IMR-90 (cell line): ENCODE data around the gene FRYL. TPM values are rescaled to one million over a fixed set of nuclear protein-coding genes. Genes with fewer than 3 reads are reported as not detected.

Source experiments
- ATAC-seq: fragments of 200-7000 bp; cut with Tn5 transposase; 2 replicates; pipeline ENCODE4 v1.9.1; 2020; ENCODE audit warnings: low read depth, mild to moderate bottlenecking, moderate library complexity
- BruUV-seq: library from RNA; stranded (reverse); fragments of 400-500 nt; replicated peaks from 2 replicates; lab custom pipeline; 2021; lab: Mats Ljungman, UMichigan
- CTCF ChIA-PET: fragments of 300-600 bp; formaldehyde crosslinking; extraction: SDS; loops from one replicate; lab custom pipeline; 2021; ENCODE audit warnings: antibody characterized with exemption; lab: Yijun Ruan, JAX
- POLR2A ChIA-PET: fragments of 300-600 bp; sonication (Branson Sonifier 250); formaldehyde crosslinking; loops from one replicate; lab custom pipeline; 2022; ENCODE audit warnings: antibody characterized with exemption; ENCODE audit not compliant: unreplicated experiment; lab: Charles Lee
- DNase-seq: peaks from one replicate; pipeline ENCODE4 v3.0.0; 2013
- H2AFZ ChIP-seq: replicated peaks from 2 replicates; pipeline ENCODE3; 2013; ENCODE audit warnings: low read length, mild to moderate bottlenecking; ENCODE audit not compliant: poor library complexity
- H2AK5ac ChIP-seq: 2 replicates; pipeline ENCODE4 v1.6.1; 2013; ENCODE audit warnings: low read depth, low read length, inconsistent platforms
- H2AK9ac ChIP-seq: replicated peaks from 2 replicates; pipeline ENCODE3; 2013; ENCODE audit warnings: mild to moderate bottlenecking, low read depth, low read length, moderate library complexity; ENCODE audit not compliant: poor library complexity
- H2BK120ac ChIP-seq: 2 replicates; pipeline ENCODE4 v1.6.1; 2013; ENCODE audit warnings: low read depth, low read length, inconsistent platforms
- H2BK15ac ChIP-seq: 3 replicates; pipeline ENCODE4 v1.6.1; 2013; ENCODE audit warnings: low read depth, low read length, inconsistent platforms
- H2BK20ac ChIP-seq: 2 replicates; pipeline ENCODE4 v1.6.1; 2013; ENCODE audit warnings: low read depth, mild to moderate bottlenecking, inconsistent platforms, low read length, moderate library complexity
- H2BK5ac ChIP-seq: 2 replicates; pipeline ENCODE4 v1.6.1; 2013; ENCODE audit warnings: mild to moderate bottlenecking, low read depth, low read length, inconsistent platforms; ENCODE audit not compliant: poor library complexity, severe bottlenecking
- H3K14ac ChIP-seq: replicated peaks from 2 replicates; pipeline ENCODE4 v1.6.1; 2013; ENCODE audit warnings: low read depth, low read length, inconsistent platforms
- H3K18ac ChIP-seq: 2 replicates; pipeline ENCODE4 v1.6.1; 2013; ENCODE audit warnings: low read depth, low read length, control low read depth
- H3K23ac ChIP-seq: 2 replicates; pipeline ENCODE4 v1.6.1; 2013; ENCODE audit warnings: low read depth, low read length, inconsistent platforms
- H3K27ac ChIP-seq: 2 replicates; pipeline ENCODE4 v1.5.1; 2013; ENCODE audit warnings: mild to moderate bottlenecking, control low read depth, low read length; ENCODE audit not compliant: insufficient read depth
- H3K27me3 ChIP-seq: 2 replicates; pipeline ENCODE4 v1.6.1; 2013; ENCODE audit warnings: low read length; ENCODE audit not compliant: control insufficient read depth, insufficient read depth
- H3K36me3 ChIP-seq: 2 replicates; pipeline ENCODE4 v1.6.1; 2013; ENCODE audit warnings: low read length, mixed read lengths; ENCODE audit not compliant: control insufficient read depth, insufficient read depth
- H3K4ac ChIP-seq: 2 replicates; pipeline ENCODE4 v1.6.1; 2013; ENCODE audit warnings: low read depth, low read length, inconsistent platforms
- H3K4me1 ChIP-seq: 2 replicates; pipeline ENCODE4 v1.6.1; 2013; ENCODE audit warnings: low read length, mixed read lengths; ENCODE audit not compliant: control insufficient read depth, insufficient read depth
- H3K4me2 ChIP-seq: 2 replicates; pipeline ENCODE4 v1.6.1; 2013; ENCODE audit warnings: low read depth, mild to moderate bottlenecking, control low read depth, low read length, moderate library complexity
- H3K4me3 ChIP-seq: 2 replicates; pipeline ENCODE4 v1.5.1; 2013; ENCODE audit warnings: low read depth, mild to moderate bottlenecking, control low read depth, low read length, moderate library complexity; ENCODE audit not compliant: insufficient read depth
- H3K56ac ChIP-seq: 2 replicates; pipeline ENCODE4 v1.6.1; 2013; ENCODE audit warnings: low read length, inconsistent platforms; ENCODE audit not compliant: insufficient read depth; ENCODE audit errors: extremely low read depth
- H3K79me1 ChIP-seq, 2 experiments: 2 replicates each; pipeline ENCODE4 v1.6.1; 2013; ENCODE audit warnings: low read length in 2 of 2, inconsistent platforms in 1 of 2, low read depth in 1 of 2
- H3K9ac ChIP-seq: 2 replicates; pipeline ENCODE4 v1.6.1; 2013; ENCODE audit warnings: low read depth, low read length, control low read depth
- H3K9me1 ChIP-seq: 2 replicates; pipeline ENCODE4 v1.6.1; 2013; ENCODE audit warnings: low read length, inconsistent platforms; ENCODE audit not compliant: insufficient read depth
- H3K9me3 ChIP-seq: 2 replicates; pipeline ENCODE4 v1.6.1; 2013; ENCODE audit warnings: low read length; ENCODE audit not compliant: control insufficient read depth, insufficient read depth
- H4K20me1 ChIP-seq: 2 replicates; pipeline ENCODE4 v1.6.1; 2013; ENCODE audit warnings: low read length, inconsistent platforms; ENCODE audit not compliant: insufficient read depth
- H4K5ac ChIP-seq: 2 replicates; pipeline ENCODE4 v1.6.1; 2013; ENCODE audit warnings: mild to moderate bottlenecking, low read depth, low read length, control low read depth
- H4K8ac ChIP-seq, 2 experiments: 2 replicates each; pipeline ENCODE4 v1.6.1; 2013; ENCODE audit warnings: low read depth in 2 of 2, low read length in 2 of 2, control low read depth in 1 of 2, inconsistent platforms in 1 of 2
- H4K91ac ChIP-seq: 2 replicates; pipeline ENCODE4 v1.6.1; 2013; ENCODE audit warnings: low read depth, low read length, inconsistent platforms; ENCODE audit not compliant: insufficient read depth
- BHLHE40 ChIP-seq: fragments of 150-350 bp; IDR thresholded peaks from 2 replicates; pipeline ENCODE4 v1.6.1; 2016; ENCODE audit warnings: mild to moderate bottlenecking, low read depth, low read length
- MAFK ChIP-seq: IDR thresholded peaks from 2 replicates; pipeline ENCODE4 v1.6.1; 2012; ENCODE audit warnings: low read depth, low read length, improper control_type of control experiment
- NFE2L2 ChIP-seq: fragments of 150-350 bp; IDR thresholded peaks from 2 replicates; pipeline ENCODE4 v1.6.1; 2016; ENCODE audit warnings: low read depth, mild to moderate bottlenecking, low read length
- POLR2A ChIP-seq: IDR thresholded peaks from 2 replicates; pipeline ENCODE4 v1.6.1; 2012; ENCODE audit warnings: mild to moderate bottlenecking, low read depth, low read length
- RFX5 ChIP-seq: IDR thresholded peaks from 2 replicates; pipeline ENCODE4 v1.8.0; 2012; ENCODE audit warnings: low read depth, mild to moderate bottlenecking, low read length, moderate library complexity
- WGBS, 2 experiments: methylation state at CpG; one replicate each; pipeline versions ENCODE4 v1.1.5 to v1.1.7; 2013; ENCODE audit warnings: missing lambda C conversion rate in 2 of 2; ENCODE audit not compliant: insufficient read length in 1 of 2; ENCODE audit errors: extremely low coverage in 2 of 2; 5-methylcytosine and 5-hydroxymethylcytosine counted together
- dilution Hi-C: fragments of 300-500 bp; cut with HindIII; formaldehyde crosslinking; loops from one replicate; pipeline ENCODE4 v1.14.3; 2018; ENCODE audit warnings: low sequenced_read_pairs; ENCODE audit not compliant: unreplicated experiment
- in situ Hi-C: fragments of 300-500 bp; cut with MboI; formaldehyde crosslinking; loops from 3 replicates; pipeline ENCODE4 v1.14.3; 2019; ENCODE audit warnings: low sequenced_read_pairs, inconsistent platforms, mixed read lengths
- intact Hi-C: fragments of 100-400 bp; cut with micrococcal nuclease; formaldehyde crosslinking; loops from 2 replicates; pipeline ENCODE4 v1.10.0; 2022
- polyA plus RNA-seq, 3 experiments: library from polyadenylated mRNA; depleted of rRNA; stranded (reverse); fragments of >200 nt; gene quantifications; 2 replicates each; pipeline ENCODE4 v1.2.3, GENCODE V29; 2012; ENCODE audit warnings: low replicate concordance in 1 of 3
- total RNA-seq: library from RNA; depleted of rRNA; stranded (reverse); fragments of >200 nt; gene quantifications from 2 replicates; pipeline ENCODE4 v1.2.3, GENCODE V29; 2012
- TF ChIP-seq, protein P1 (sequence below): conservative IDR thresholded peaks from 2 replicates; pipeline ENCODE4 v1.5.1; 2012; ENCODE audit warnings: mild to moderate bottlenecking, low read depth, low read length, improper control_type of control experiment
- TF ChIP-seq, protein P2 (sequence below): fragments of 150-350 bp; IDR thresholded peaks from 2 replicates; pipeline ENCODE4 v1.6.1; 2017; ENCODE audit warnings: mild to moderate bottlenecking, antibody characterized with exemption, low read length, low read depth

The FRYL gene
- total and polyA plus RNA-seq, 2 of the 4 experiments (the other 2 are of a cell fraction): 9.9 to 77.4 TPM

DNA sequence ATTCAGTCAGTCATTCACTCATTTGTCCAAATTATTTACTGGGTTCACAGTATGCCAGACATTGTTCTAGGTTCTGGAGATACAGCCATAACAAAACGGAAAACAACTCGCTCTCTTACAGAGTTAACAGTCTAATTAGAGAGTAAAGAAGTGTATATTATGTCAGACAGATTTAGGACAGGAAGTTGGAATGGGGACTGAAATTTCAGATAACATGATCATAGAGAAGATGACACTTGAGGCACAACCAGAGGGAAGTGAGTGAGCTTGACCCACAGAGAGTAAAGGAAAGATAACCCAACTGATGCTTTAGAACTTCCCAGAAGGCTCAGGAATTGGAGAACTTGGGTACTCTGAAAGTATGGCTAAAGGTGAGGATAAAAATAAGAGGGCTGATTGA, 150.6 kb downstream of the FRYL start:
- no peak for ATAC-seq
- Histone ChIP-seq H4K91ac (no peak overlapping the region), H3K4me1 (peaks cover 2% of the 10 kb centered on the region; the same call in 1 of the 2 replicates), H3K9ac (no peak overlapping the region), H3K23ac (no peak overlapping the region), H3K27ac (no peak overlapping the region), H3K56ac (no peak overlapping the region), H2AK9ac (no peak overlapping the region), H2BK20ac (no peak overlapping the region), H2BK120ac (no peak overlapping the region), H3K18ac (no peak overlapping the region), H3K27me3 (no peaks in the 10 kb centered on the region), H3K4me2 (no peak overlapping the region), H4K5ac (no peak overlapping the region), H4K20me1 (no peaks in the 10 kb centered on the region), H3K79me1 (peaks cover 18 to 22% of the 10 kb centered on the region in 2 experiments), H3K9me3 (peaks cover 3% of the 10 kb centered on the region; the same call in 1 of the 2 replicates), H4K8ac (no peak overlapping the region), H3K14ac (no peak overlapping the region), H2AFZ (no peak overlapping the region), H3K4me3 (no peak overlapping the region), H2BK15ac (no peak overlapping the region), H3K36me3 (peaks cover 2% of the 10 kb centered on the region; the same call in 1 of the 2 replicates), H2BK5ac (no peak overlapping the region), H3K4ac (no peak overlapping the region), H3K9me1 (peaks cover 4% of the 10 kb centered on the region; the same call in 1 of the 2 replicates), H2AK5ac (no peak overlapping the region)
- dilution Hi-C loops: no loop called here
- in situ Hi-C loops: no loop called here
- WGBS, 2 experiments: no CpG with 5 or more reads among the region's 2 CpGs
- no TSS peak for BruUV-seq
- ChIA-PET CTCF (no interaction called here), POLR2A (no interaction called here)
- intact Hi-C loops: no loop called here
- TF ChIP-seq, protein P1, sequence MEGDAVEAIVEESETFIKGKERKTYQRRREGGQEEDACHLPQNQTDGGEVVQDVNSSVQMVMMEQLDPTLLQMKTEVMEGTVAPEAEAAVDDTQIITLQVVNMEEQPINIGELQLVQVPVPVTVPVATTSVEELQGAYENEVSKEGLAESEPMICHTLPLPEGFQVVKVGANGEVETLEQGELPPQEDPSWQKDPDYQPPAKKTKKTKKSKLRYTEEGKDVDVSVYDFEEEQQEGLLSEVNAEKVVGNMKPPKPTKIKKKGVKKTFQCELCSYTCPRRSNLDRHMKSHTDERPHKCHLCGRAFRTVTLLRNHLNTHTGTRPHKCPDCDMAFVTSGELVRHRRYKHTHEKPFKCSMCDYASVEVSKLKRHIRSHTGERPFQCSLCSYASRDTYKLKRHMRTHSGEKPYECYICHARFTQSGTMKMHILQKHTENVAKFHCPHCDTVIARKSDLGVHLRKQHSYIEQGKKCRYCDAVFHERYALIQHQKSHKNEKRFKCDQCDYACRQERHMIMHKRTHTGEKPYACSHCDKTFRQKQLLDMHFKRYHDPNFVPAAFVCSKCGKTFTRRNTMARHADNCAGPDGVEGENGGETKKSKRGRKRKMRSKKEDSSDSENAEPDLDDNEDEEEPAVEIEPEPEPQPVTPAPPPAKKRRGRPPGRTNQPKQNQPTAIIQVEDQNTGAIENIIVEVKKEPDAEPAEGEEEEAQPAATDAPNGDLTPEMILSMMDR: no peak
- TF ChIP-seq RFX5: no peak
- TF ChIP-seq, protein P2, sequence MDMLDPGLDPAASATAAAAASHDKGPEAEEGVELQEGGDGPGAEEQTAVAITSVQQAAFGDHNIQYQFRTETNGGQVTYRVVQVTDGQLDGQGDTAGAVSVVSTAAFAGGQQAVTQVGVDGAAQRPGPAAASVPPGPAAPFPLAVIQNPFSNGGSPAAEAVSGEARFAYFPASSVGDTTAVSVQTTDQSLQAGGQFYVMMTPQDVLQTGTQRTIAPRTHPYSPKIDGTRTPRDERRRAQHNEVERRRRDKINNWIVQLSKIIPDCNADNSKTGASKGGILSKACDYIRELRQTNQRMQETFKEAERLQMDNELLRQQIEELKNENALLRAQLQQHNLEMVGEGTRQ: no peak
- TF ChIP-seq NFE2L2: no peak
- TF ChIP-seq MAFK: no peak
- TF ChIP-seq POLR2A: no peak
- no peak for TF ChIP-seq BHLHE40
- no peak for DNase-seq
